Measurements from ENCODE around the gene STEAP4. TPM values are rescaled to one million over a fixed set of nuclear protein-coding genes. Genes with fewer than 3 reads are reported as not detected.
A peak's percentile ranks its signal among the peaks of the same experiment; 100 is the strongest.

STEAP4 gene
- polyA plus RNA-seq, 1 of the 3 experiments (the other 2 are of a cell fraction), result not detected

GRCh38 chr7:88262562-88262961 is 44.1 kb downstream of the STEAP4 start:
- H4K20me1 ChIP-seq (ENCODE audit: insufficient read depth), result no peaks in the 10 kb centered on the region
- no peaks in the 10 kb centered on the region for H3K79me2 ChIP-seq (ENCODE audit: insufficient read depth)
- H3K36me3 ChIP-seq (replicated peaks in 1 of 2; ENCODE audit: control insufficient read depth in 1 of 2, insufficient read depth in 2 of 2, low read length in 1 of 2), result no peaks in the 10 kb centered on the region
- H3K9me2 ChIP-seq, result no peaks in the 10 kb centered on the region
- H3K27ac ChIP-seq (ENCODE audit: low read depth in 2 of 2, low read length in 1 of 2), result no peak overlapping the region
- POLR2A ChIA-PET, result no interaction called here
- H3F3A ChIP-seq (replicated peaks; ENCODE audit: insufficient read depth), result no peaks in the 10 kb centered on the region
- no peaks in the 10 kb centered on the region for H3K27me3 ChIP-seq (ENCODE audit: insufficient read depth)
- H3K9me3 ChIP-seq, result no peaks in the 10 kb centered on the region
- H3K4me3 ChIP-seq (ENCODE audit: low read depth in 2 of 2, low read length in 1 of 2), result no peak overlapping the region
- H3K4me1 ChIP-seq (ENCODE audit: control insufficient read depth in 1 of 2, insufficient read depth in 2 of 2, low read depth in 1 of 2, low read length in 1 of 2), result no peaks in the 10 kb centered on the region; a peak in 1 of 4 replicates
- TF ChIP-seq, protein P1, sequence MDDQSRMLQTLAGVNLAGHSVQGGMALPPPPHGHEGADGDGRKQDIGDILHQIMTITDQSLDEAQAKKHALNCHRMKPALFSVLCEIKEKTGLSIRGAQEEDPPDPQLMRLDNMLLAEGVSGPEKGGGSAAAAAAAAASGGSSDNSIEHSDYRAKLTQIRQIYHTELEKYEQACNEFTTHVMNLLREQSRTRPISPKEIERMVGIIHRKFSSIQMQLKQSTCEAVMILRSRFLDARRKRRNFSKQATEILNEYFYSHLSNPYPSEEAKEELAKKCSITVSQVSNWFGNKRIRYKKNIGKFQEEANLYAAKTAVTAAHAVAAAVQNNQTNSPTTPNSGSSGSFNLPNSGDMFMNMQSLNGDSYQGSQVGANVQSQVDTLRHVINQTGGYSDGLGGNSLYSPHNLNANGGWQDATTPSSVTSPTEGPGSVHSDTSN (IDR thresholded peaks at IDR 0.05), result no peak
- TF ChIP-seq RCOR1 (IDR thresholded peaks at IDR 0.05; ENCODE audit: low read length), result no peak
- TF ChIP-seq FOSL2 (IDR thresholded peaks at IDR 0.05; ENCODE audit: borderline replicate concordance, low read depth), result no peak
- TF ChIP-seq POLR2AphosphoS5 (IDR thresholded peaks at IDR 0.05; ENCODE audit: low read depth, low read length), result no peak
- no peak for TF ChIP-seq GATA2 (CRISPR knock-in tag; IDR thresholded peaks at IDR 0.05)
- TF ChIP-seq YY1 (IDR thresholded peaks at IDR 0.05; ENCODE audit: low read depth), result no peak
- no peak for TF ChIP-seq REST (IDR thresholded peaks at IDR 0.05; ENCODE audit: low read depth, low read length)
- TF ChIP-seq JUND (IDR thresholded peaks at IDR 0.05), result no peak
- no peak for TF ChIP-seq TAF1 (IDR thresholded peaks at IDR 0.05; ENCODE audit: borderline replicate concordance, low read depth, low read length)
- no peak for TF ChIP-seq SIN3A (IDR thresholded peaks at IDR 0.05; ENCODE audit: borderline replicate concordance, low read depth, low read length)
- TF ChIP-seq EP300 (IDR thresholded peaks at IDR 0.05; ENCODE audit: borderline replicate concordance in 1 of 2, low read depth in 1 of 2, low read length in 1 of 2), result no peak
- TF ChIP-seq RXRA (IDR thresholded peaks at IDR 0.05; ENCODE audit: borderline replicate concordance, low read depth), result no peak
- TF ChIP-seq TCF12 (IDR thresholded peaks at IDR 0.05), result no peak
- TF ChIP-seq NFIC (IDR thresholded peaks at IDR 0.05; ENCODE audit: borderline replicate concordance), result no peak
- no peak overlapping the region for H2AFZ ChIP-seq (ENCODE audit: low read depth)
- CTCF ChIA-PET, result no interaction called here
- no peak overlapping the region for H3K4me2 ChIP-seq
- no peak for DNase-seq
- H3K9ac ChIP-seq, result no peak overlapping the region
- 42% methylated on average over 4 of the region's 4 CpGs for WGBS (ENCODE audit: low lambda C conversion rate)

- Histone ChIP-seq H3K4me2 (no peak overlapping the region), H3K4me1 (ENCODE audit: control insufficient read depth in 1 of 2, insufficient read depth in 2 of 2, low read depth in 1 of 2, low read length in 1 of 2) (no peaks in the 10 kb centered on the region; a peak in 1 of 4 replicates), H3K9me2 (no peaks in the 10 kb centered on the region), H4K20me1 (ENCODE audit: insufficient read depth) (no peaks in the 10 kb centered on the region), H3K4me3 (ENCODE audit: low read depth in 2 of 2, low read length in 1 of 2) (no peak overlapping the region), H3K27ac (ENCODE audit: low read depth in 2 of 2, low read length in 1 of 2) (no peak overlapping the region), H3K9ac (no peak overlapping the region), H3K9me3 (no peaks in the 10 kb centered on the region), H3K27me3 (ENCODE audit: insufficient read depth) (no peaks in the 10 kb centered on the region), H2AFZ (ENCODE audit: low read depth) (no peak overlapping the region), H3K79me2 (ENCODE audit: insufficient read depth) (no peaks in the 10 kb centered on the region), H3F3A (replicated peaks; ENCODE audit: insufficient read depth) (no peaks in the 10 kb centered on the region), H3K36me3 (replicated peaks in 1 of 2; ENCODE audit: control insufficient read depth in 1 of 2, insufficient read depth in 2 of 2, low read length in 1 of 2) (no peaks in the 10 kb centered on the region)
- TF ChIP-seq USF1 (IDR thresholded peaks at IDR 0.05; ENCODE audit: borderline replicate concordance, low read depth), result no peak
- TF ChIP-seq GATA2 (CRISPR knock-in tag; IDR thresholded peaks at IDR 0.05), result peak; percentile 66; the same call in 1 of the 2 replicates
- ChIA-PET POLR2A (no interaction called here), CTCF (interaction anchor here (1.1 to 1.8 kb wide), 2 partner anchors 10 to 97 kb away, joined by 3 to 5 read pairs; no protein-coding TSS in a partner anchor)
- 4% methylated on average over 1 of the region's 1 CpG for WGBS (ENCODE audit: low lambda C conversion rate)
- DNase-seq, result no peak
These were observed 46.0 kb downstream of the STEAP4 start for GRCh38 chr7:88260719-88261118.
